HCT116 (cell line): ENCODE measurements around the gene NEK1. TPM values are rescaled to one million over a fixed set of nuclear protein-coding genes. Genes with fewer than 3 reads are reported as not detected.

Experiments
- ATAC-seq: fragments of 200-7000 bp; cut with Tn5 transposase; 2 replicates; pipeline ENCODE4 v1.9.1; 2020; ENCODE audit warnings: mild to moderate bottlenecking, moderate library complexity
- BruUV-seq: library from RNA; stranded (reverse); fragments of 400-500 nt; replicated peaks from 2 replicates; lab custom pipeline; 2021; lab: Mats Ljungman, UMichigan
- CTCF ChIA-PET: fragments of 300-600 bp; sonication (Branson Sonifier 250); formaldehyde crosslinking; loops from one replicate; lab custom pipeline; 2021; ENCODE audit warnings: antibody characterized with exemption; lab: Charles Lee
- POLR2A ChIA-PET: fragments of 300-600, 350-600 bp; sonication (Branson Sonifier 250); formaldehyde crosslinking; loops from one replicate; lab custom pipeline; 2021; ENCODE audit warnings: antibody characterized with exemption; lab: Charles Lee
- RAD21 ChIA-PET, 2 experiments: fragments of 300-600 bp; sonication (Branson Sonifier 250); formaldehyde crosslinking; loops; one replicate each; lab custom pipeline; 2023; ENCODE audit warnings: low total read pairs in 2 of 2; ENCODE audit not compliant: uncharacterized antibody in 2 of 2, unreplicated experiment in 2 of 2, low non-redundant PET in 1 of 2; lab: Charles Lee
- DNase-seq: peaks from one replicate; pipeline ENCODE4 v3.0.0-alpha.2; 2010; ENCODE audit warnings: low read depth, low spot score
- H2AFZ ChIP-seq: fragments of 200-600 bp; shearing (Covaris generic), sonication (generic); 2 replicates; pipeline ENCODE4 v1.6.1; 2017; ENCODE audit warnings: low read depth, mixed run types, mixed read lengths, antibody characterized with exemption, low read length; ENCODE audit not compliant: poor library complexity, severe bottlenecking
- H3K27ac ChIP-seq: 2 replicates; pipeline ENCODE4 v1.5.1; 2012; ENCODE audit warnings: low read depth, low read length
- H3K27me3 ChIP-seq: fragments of 200-600 bp; sonication (generic); 2 replicates; pipeline ENCODE4 v1.6.1; 2016; ENCODE audit warnings: mixed run types, low read length, mixed read lengths; ENCODE audit not compliant: insufficient read depth
- H3K36me3 ChIP-seq, 2 experiments: fragments of 200-500 bp in 1 of 2; fragments of 200-600 bp in 1 of 2; sonication (Bioruptor generic) in 1 of 2; sonication (generic) in 1 of 2; 2 replicates each; pipeline versions ENCODE4 v1.5.1 to v1.6.1; 2014 to 2016; ENCODE audit warnings: low read length in 2 of 2, inconsistent platforms in 1 of 2, mixed read lengths in 1 of 2, mixed run types in 1 of 2; ENCODE audit not compliant: insufficient read depth in 2 of 2, control insufficient read depth in 1 of 2
- H3K4me1 ChIP-seq, 2 experiments: fragments of 200-600 bp in 1 of 2; sonication (generic) in 1 of 2; 2 replicates each; pipeline versions ENCODE4 v1.5.1 to v1.6.1; 2012 to 2017; ENCODE audit warnings: low read length in 2 of 2, inconsistent platforms in 1 of 2, mild to moderate bottlenecking in 1 of 2, mixed read lengths in 1 of 2, mixed run types in 1 of 2, moderate library complexity in 1 of 2; ENCODE audit not compliant: insufficient read depth in 2 of 2, control insufficient read depth in 1 of 2
- H3K4me2 ChIP-seq: fragments of 200-600 bp; sonication (generic); 2 replicates; pipeline ENCODE4 v1.6.1; 2017; ENCODE audit warnings: mixed run types, low read length, mixed read lengths
- H3K4me3 ChIP-seq, 2 experiments: fragments of 200-600 bp in 1 of 2; sonication (generic) in 1 of 2; replicated peaks in 1 of 2; 2 replicates each; pipeline ENCODE4 v1.5.1; 2011 to 2016; ENCODE audit warnings: low read length in 2 of 2, control low read depth in 1 of 2, low read depth in 1 of 2, mild to moderate bottlenecking in 1 of 2, mixed read lengths in 1 of 2, mixed run types in 1 of 2
- H3K79me2 ChIP-seq: fragments of 200-600 bp; sonication (generic); 2 replicates; pipeline ENCODE4 v1.6.1; 2017; ENCODE audit warnings: mild to moderate bottlenecking, mixed run types, low read length, moderate library complexity, mixed read lengths; ENCODE audit not compliant: insufficient read depth
- H3K9ac ChIP-seq: fragments of 200-600 bp; sonication (generic); 2 replicates; pipeline ENCODE4 v1.6.1; 2016; ENCODE audit warnings: low read length, mixed read lengths
- H3K9me2 ChIP-seq: fragments of 200-600 bp; sonication (generic), shearing (Covaris generic); 2 replicates; pipeline ENCODE4 v1.6.1; 2017; ENCODE audit warnings: mixed run types, mild to moderate bottlenecking, moderate library complexity; ENCODE audit not compliant: insufficient read depth
- H3K9me3 ChIP-seq, 2 experiments: fragments of 200-500 bp in 1 of 2; fragments of 200-600 bp in 1 of 2; sonication (Bioruptor generic) in 1 of 2; sonication (generic) in 1 of 2; 2 replicates each; pipeline ENCODE4 v1.6.1; 2014 to 2017; ENCODE audit warnings: low read length in 2 of 2, mixed read lengths in 2 of 2, inconsistent platforms in 1 of 2, low read depth in 1 of 2, mild to moderate bottlenecking in 1 of 2, mixed run types in 1 of 2, moderate library complexity in 1 of 2; ENCODE audit not compliant: control insufficient read depth in 1 of 2, insufficient read depth in 1 of 2
- H4K20me1 ChIP-seq: fragments of 200-600 bp; sonication (generic), shearing (Covaris generic); 2 replicates; pipeline ENCODE4 v1.6.1; 2017; ENCODE audit warnings: mixed run types, mild to moderate bottlenecking, moderate library complexity; ENCODE audit not compliant: insufficient read depth
- JUND ChIP-seq: IDR thresholded peaks from 2 replicates; pipeline ENCODE4 v1.6.1; 2012
- POLR2A ChIP-seq: IDR thresholded peaks from 2 replicates; pipeline ENCODE4 v1.7.0; 2011; ENCODE audit warnings: borderline replicate concordance; ENCODE audit not compliant: insufficient read depth, insufficient read length; ENCODE audit errors: extremely low read depth
- SP1 ChIP-seq: IDR thresholded peaks from 2 replicates; pipeline ENCODE4 v1.6.1; 2012; ENCODE audit warnings: low read depth
- TCF7L2 ChIP-seq: IDR thresholded peaks from 2 replicates; pipeline ENCODE4 v1.7.0; 2011; ENCODE audit warnings: borderline replicate concordance, inconsistent platforms; ENCODE audit not compliant: insufficient read depth, insufficient read length; ENCODE audit errors: extremely low read depth
- YY1 ChIP-seq: IDR thresholded peaks from 2 replicates; pipeline ENCODE4 v1.6.1; 2011; ENCODE audit warnings: low read length, low read depth, moderate library complexity, mild to moderate bottlenecking; ENCODE audit not compliant: insufficient replicate concordance; ENCODE audit errors: extremely low read depth
- intact Hi-C: fragments of 100-400 bp; cut with micrococcal nuclease; formaldehyde crosslinking; loops from 2 replicates; pipeline ENCODE4 v1.10.0; 2022
- total RNA-seq: library from RNA; stranded (reverse); gene quantifications from one replicate; pipeline ENCODE4 v1.2.1, GENCODE V29; 2021; ENCODE audit not compliant: unreplicated experiment
- TF ChIP-seq, protein P1 (sequence below): IDR thresholded peaks from 2 replicates; pipeline ENCODE4 v1.6.1; 2012; ENCODE audit warnings: low read depth
- TF ChIP-seq, protein P2 (sequence below): IDR thresholded peaks from 2 replicates; pipeline ENCODE4 v1.6.1; 2012

Gene NEK1
- total RNA-seq, 1 experiment from 2014 or later, result 13.3 TPM

DNA sequence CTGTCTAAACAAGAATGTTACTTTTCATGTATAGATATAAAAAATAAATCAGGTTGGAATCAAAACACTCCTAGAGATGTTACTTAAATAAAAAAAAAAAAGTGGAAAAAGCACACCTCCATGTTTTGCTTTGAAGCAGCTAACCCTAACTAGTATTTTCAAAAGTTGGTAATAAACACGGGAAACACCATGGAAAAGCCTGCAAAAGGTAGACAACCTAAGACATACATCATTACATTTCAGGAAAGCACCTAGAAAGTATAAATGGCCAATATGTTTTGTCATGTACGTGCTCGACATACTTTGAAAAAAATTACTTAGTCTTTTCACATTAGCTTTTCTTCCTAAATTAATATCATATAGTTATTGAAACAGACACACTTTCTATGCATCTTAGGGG lies 211.6 kb downstream of the NEK1 start (continued):
- TF ChIP-seq, protein P1, sequence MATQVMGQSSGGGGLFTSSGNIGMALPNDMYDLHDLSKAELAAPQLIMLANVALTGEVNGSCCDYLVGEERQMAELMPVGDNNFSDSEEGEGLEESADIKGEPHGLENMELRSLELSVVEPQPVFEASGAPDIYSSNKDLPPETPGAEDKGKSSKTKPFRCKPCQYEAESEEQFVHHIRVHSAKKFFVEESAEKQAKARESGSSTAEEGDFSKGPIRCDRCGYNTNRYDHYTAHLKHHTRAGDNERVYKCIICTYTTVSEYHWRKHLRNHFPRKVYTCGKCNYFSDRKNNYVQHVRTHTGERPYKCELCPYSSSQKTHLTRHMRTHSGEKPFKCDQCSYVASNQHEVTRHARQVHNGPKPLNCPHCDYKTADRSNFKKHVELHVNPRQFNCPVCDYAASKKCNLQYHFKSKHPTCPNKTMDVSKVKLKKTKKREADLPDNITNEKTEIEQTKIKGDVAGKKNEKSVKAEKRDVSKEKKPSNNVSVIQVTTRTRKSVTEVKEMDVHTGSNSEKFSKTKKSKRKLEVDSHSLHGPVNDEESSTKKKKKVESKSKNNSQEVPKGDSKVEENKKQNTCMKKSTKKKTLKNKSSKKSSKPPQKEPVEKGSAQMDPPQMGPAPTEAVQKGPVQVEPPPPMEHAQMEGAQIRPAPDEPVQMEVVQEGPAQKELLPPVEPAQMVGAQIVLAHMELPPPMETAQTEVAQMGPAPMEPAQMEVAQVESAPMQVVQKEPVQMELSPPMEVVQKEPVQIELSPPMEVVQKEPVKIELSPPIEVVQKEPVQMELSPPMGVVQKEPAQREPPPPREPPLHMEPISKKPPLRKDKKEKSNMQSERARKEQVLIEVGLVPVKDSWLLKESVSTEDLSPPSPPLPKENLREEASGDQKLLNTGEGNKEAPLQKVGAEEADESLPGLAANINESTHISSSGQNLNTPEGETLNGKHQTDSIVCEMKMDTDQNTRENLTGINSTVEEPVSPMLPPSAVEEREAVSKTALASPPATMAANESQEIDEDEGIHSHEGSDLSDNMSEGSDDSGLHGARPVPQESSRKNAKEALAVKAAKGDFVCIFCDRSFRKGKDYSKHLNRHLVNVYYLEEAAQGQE, result no peak
- TF ChIP-seq YY1, result no peak
- TF ChIP-seq TCF7L2, result no peak
- no peak for TF ChIP-seq JUND
- no peak for TF ChIP-seq SP1
- TF ChIP-seq, all 23 proteins: peak for 0

DNA sequence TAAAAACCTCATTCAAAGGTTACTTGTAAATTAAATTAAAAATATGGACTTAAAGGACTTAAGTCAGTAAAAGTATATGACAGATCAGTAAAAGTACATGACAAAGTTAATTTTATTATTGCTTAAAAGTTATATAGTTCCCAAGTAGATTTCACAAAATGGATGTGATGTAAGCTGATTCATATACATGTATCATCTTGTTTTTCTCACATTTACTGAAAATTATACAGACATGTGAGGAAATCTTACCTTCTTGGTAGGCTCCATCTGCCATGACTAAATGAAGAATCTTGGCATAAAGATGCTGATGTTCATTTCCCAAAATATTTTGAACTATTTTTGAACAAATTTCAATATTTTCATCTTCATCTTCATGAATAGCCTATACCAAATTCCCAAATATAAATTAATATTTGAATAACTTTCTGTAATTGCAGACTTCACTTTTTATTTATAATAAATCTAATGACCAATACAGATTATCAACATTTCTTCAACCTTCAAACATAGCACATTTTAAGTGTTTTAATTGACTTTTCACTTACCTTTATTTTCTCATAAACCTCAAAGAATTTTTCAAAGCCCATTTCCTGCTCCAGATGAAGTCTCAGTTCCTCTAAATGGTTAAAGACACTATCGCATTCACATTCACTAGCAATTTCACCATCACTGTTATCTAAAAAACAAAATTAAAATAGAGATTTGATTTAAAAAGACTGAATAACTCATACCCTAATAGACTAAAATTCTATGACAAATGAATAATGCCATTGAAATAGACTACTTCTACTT lies 212.2 kb downstream of the NEK1 start:
- Histone ChIP-seq H3K4me1 (peaks cover 0 to 8% of the 10 kb centered on the region in 2 experiments; a peak in 2 of 4 replicates), H2AFZ (no peak overlapping the region), H3K27me3 (no peaks in the 10 kb centered on the region), H3K9me3 (no peaks in the 10 kb centered on the region), H3K4me3 (no peak overlapping the region), H3K79me2 (no peaks in the 10 kb centered on the region), H3K9me2 (no peaks in the 10 kb centered on the region), H3K36me3 (no peaks in the 10 kb centered on the region)
- intact Hi-C loops, result no loop called here
- no peak for DNase-seq
- ChIA-PET RAD21 (no interaction called here), CTCF (no interaction called here)
- TF ChIP-seq, protein P2, sequence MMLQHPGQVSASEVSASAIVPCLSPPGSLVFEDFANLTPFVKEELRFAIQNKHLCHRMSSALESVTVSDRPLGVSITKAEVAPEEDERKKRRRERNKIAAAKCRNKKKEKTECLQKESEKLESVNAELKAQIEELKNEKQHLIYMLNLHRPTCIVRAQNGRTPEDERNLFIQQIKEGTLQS, result no peak
- TF ChIP-seq POLR2A, result no peak
- TF ChIP-seq SP1, result no peak
- no peak for TF ChIP-seq JUND
- TF ChIP-seq, all 23 proteins: peak for 0
- no peak for ATAC-seq
- Histone ChIP-seq H4K20me1 (no peaks in the 10 kb centered on the region), H3K27ac (no peak overlapping the region), H3K9ac (no peak overlapping the region), H3K4me2 (no peak overlapping the region)
- POLR2A ChIA-PET, result no interaction called here
- no TSS peak for BruUV-seq
